K562 (cell line): ENCODE measurements around the gene RBBP5. TPM values are rescaled to one million over a fixed set of nuclear protein-coding genes. Genes with fewer than 3 reads are reported as not detected.
A peak's percentile ranks its signal among the peaks of the same experiment; 100 is the strongest.

Experiments used
- ARID1B ChIP-seq: fragments of 450-650 bp; IDR thresholded peaks from 2 replicates; pipeline ENCODE4 v1.6.1; 2016; ENCODE audit warnings: antibody characterized with exemption, mild to moderate bottlenecking, inconsistent platforms
- E2F5 ChIP-seq: sonication (generic); formaldehyde crosslinking; IDR thresholded peaks from 2 replicates; pipeline ENCODE4 v1.8.0; 2022; ENCODE audit warnings: mild to moderate bottlenecking, missing genetic modification reagents
- MGA ChIP-seq: fragments of 450-650 bp; IDR thresholded peaks from 2 replicates; pipeline ENCODE4 v1.6.1; 2016; ENCODE audit warnings: mild to moderate bottlenecking, moderate library complexity
- RNF219 ChIP-seq: fragments of 250-450 bp; sonication (Bioruptor Pico); IDR thresholded peaks from 2 replicates; pipeline ENCODE4 v1.5.0; 2022; ENCODE audit warnings: mild to moderate bottlenecking
- SIN3A ChIP-seq, 2 experiments: fragments of 150-350 bp in 1 of 2; IDR thresholded peaks; 2 replicates each; pipeline ENCODE4 v1.6.1; 2011 to 2016; ENCODE audit warnings: borderline replicate concordance in 2 of 2, low read depth in 2 of 2, low read length in 2 of 2, mild to moderate bottlenecking in 2 of 2, moderate library complexity in 2 of 2; ENCODE audit not compliant: control insufficient read depth in 1 of 2
- SMARCA5 ChIP-seq: fragments of 450-650 bp; IDR thresholded peaks from 2 replicates; pipeline ENCODE4 v1.6.1; 2016
- SNRNP70 ChIP-seq: fragments of 200-400 bp; formaldehyde crosslinking; optimal IDR thresholded peaks from 2 replicates; pipeline ENCODE3; 2017; ENCODE audit warnings: low read depth, low read length
- ZC3H8 ChIP-seq: fragments of 450-650 bp; IDR thresholded peaks from 2 replicates; pipeline ENCODE4 v1.6.1; 2017
- ZNF280B ChIP-seq: fragments of 250-450 bp; sonication (Bioruptor Pico); IDR thresholded peaks from 2 replicates; pipeline ENCODE4 v1.5.1; 2021; ENCODE audit warnings: mild to moderate bottlenecking
- ZNF589 ChIP-seq: fragments of 200-800 bp; sonication (Bioruptor generic); IDR thresholded peaks from 2 replicates; pipeline ENCODE4 v1.6.1; 2016; ENCODE audit warnings: low read depth, missing genetic modification characterization, missing compliant biosample characterization
- polyA plus RNA-seq, 8 experiments: library from polyadenylated mRNA; depleted of rRNA in 4 of 8; stranded (reverse) in 5 of 8; unstranded in 3 of 8; fragments of >200 nt; fragmentation: Nextera tagmentation in 2 of 8; fragmentation: Illumina TruSeq in 1 of 8; extraction: Ambion mirVana in 2 of 8; extraction: Trizol in 1 of 8; gene quantifications; 2 replicates each; pipeline versions ENCODE4 v1.2.1 to v1.2.3, GENCODE V29; 2011 to 2014; ENCODE audit warnings: inconsistent platforms in 1 of 8, missing spikeins in 1 of 8
- total RNA-seq, 7 experiments: library from RNA; depleted of rRNA in 6 of 7; stranded (reverse); fragments of >200 nt in 6 of 7; fragmentation: Illumina TruSeq in 2 of 7; extraction: Trizol in 2 of 7; gene quantifications; 2 replicates each; pipeline versions ENCODE4 v1.2.1 to v1.2.3, GENCODE V29; 2011 to 2021; ENCODE audit warnings: low replicate concordance in 1 of 7

RBBP5 gene
- total and polyA plus RNA-seq, 9 of the 15 experiments (the other 6 are each of a cell fraction or from before 2014, with no cell fraction given): 17.2 to 37.4 (median 28.4) TPM

- TF ChIP-seq RNF219 (CRISPR knock-in tag) (peak; percentile 84; the same call in 1 of the 2 replicates), MGA (peak; percentile 55; the same call in 1 of the 2 replicates), ZNF589 (CRISPR knock-in tag) (peak; percentile 98), ARID1B (peak; percentile 71), SNRNP70 (no peak), ZC3H8 (no peak), SIN3A (IDR thresholded peaks at IDR 0.05; ENCODE audit: borderline replicate concordance in 2 of 2, control insufficient read depth in 1 of 2, low read depth in 2 of 2, low read length in 2 of 2) (peak; percentile 71 to 93; a peak in 2 of 4 replicates), SMARCA5 (peak; percentile 39), E2F5 (CRISPR knock-in tag) (peak; percentile 92; the same call in 1 of the 2 replicates), ZNF280B (no peak)
Observed at GRCh38 chr1:205121660-205122488, at the start of gene RBBP5 (continued).
